ENCODE data around the gene MDFIC2. TPM values are rescaled to one million over a fixed set of nuclear protein-coding genes. Genes with fewer than 3 reads are reported as not detected.
"Not testable (repeated sequence)": the region's sequence is repeated elsewhere in the genome, so short reads cannot be mapped to it uniquely, and the experiment has no call there.

The MDFIC2 gene
- total RNA-seq, 1 donor from 2014 or later, result not detected

DNA sequence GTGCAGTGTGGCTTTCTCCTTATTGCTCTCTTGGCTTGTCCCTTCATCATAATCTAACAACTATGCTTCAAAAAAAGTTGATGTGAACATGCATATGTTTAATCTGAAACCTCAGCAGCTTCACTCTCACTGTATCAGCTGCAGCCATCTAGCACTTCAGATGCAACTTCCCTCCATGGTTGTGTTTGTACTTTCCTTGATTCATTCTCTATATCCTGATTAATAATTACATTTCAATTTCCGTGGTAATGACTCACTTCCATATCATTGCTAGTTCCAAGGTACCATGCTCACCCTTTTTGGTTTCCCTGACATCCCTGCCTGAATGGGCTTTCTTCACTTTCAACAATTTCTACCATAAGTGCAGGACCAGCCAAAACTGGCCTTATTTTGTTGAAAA, 51.2 kb downstream of the MDFIC2 start:
- DNase-seq (ENCODE audit: low read depth), result no peak

GRCh38 chr3:70256566-70256965, 55.9 kb downstream of the MDFIC2 start:
- DNase-seq (ENCODE audit: low read depth), result no peak

DNA sequence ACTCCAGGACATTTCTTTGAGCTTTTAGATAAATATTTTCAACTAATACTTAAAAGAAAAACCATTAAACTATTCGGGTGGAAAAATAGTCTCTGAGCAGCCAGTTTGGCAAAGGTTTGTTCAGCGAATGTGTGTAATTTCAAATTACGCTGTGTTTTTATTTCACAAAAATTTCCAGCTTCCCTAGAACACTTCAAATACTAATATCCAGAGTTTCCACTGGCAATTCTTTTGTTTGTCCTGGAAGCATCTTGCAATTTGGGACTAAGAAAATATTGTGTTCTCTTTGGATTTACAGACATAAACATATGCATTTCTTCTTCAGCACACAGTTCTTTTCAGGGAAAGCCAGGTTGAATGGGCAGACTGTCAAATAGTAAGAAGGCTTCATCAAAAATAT, 61.9 kb downstream of the MDFIC2 start:
- DNase-seq (ENCODE audit: low read depth), result no peak

DNA sequence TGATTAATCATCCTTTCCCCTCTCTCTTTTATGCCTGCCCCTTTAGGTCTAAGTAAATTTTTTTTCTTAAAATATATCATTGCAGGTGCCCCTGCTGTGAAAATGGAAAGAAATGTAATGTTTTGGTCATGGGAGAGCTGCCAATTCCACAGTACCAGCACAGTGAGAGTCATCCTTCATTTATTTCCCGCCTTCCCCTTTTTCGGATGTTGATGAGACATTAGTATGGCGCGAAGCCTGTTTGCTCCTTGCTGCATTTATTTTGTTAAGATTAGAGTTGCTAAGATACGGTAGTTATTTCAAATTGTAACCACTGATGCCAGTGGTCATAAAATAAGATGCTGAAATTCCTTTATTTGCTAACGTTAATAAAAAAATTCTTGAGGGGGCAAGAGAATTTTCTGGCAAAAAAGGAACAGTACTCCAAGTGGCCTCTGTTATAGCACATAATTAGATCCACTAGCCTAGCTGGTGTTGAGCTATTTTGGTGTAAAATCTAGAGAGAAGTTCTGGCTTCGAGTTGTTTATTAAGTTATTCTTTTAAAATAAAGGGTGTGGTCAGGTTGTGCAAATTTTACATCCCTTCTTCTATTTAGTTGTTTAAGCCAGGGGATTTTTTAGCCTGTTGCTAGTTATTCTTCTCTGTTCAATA, 62.8 kb downstream of the MDFIC2 start:
- DNase-seq (ENCODE audit: low read depth), result no peak

DNA sequence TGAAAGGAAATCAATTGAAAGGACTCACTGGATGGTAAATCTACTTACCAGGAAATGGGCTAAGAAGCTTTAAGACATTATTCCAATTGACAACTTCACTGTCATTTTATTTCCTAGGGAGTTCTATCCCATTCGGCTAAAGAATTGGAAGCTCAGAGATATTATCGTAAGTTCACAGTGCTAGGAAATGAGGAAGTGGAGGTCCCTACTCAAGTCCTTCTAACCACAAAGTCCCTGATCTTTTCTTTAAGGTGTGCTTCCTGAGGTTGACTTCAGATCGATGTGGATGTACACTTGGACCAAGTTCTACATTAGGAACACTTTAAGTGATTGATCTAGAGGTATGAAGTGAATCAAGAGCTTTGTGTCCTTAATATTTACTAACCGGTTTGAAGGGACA, 63.6 kb downstream of the MDFIC2 start:
- DNase-seq (ENCODE audit: low read depth), result no peak

- DNase-seq (ENCODE audit: low read depth), result no peak
Observed at GRCh38 chr3:70247955-70248354, 64.5 kb downstream of the MDFIC2 start.

GRCh38 chr3:70245746-70246525, 66.5 kb downstream of the MDFIC2 start:
- no peak for DNase-seq (ENCODE audit: low read depth)

DNA sequence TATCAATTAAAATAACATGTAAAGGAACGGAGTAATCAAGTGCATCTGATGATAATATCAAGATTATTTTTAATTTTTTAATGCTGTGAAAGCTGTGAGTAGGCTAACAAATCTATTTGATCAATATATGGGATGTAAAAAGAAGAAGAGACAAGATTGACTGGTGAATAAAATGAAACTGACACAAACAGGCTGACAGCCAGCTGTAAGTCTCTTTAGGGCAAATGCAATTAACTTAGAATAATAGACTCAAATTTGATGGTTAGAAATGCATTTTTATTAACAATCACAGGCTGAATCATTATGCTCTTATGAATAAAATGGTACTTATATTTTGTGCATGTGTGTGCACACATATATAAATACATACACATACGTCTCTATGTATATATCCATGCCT, 68.0 kb downstream of the MDFIC2 start:
- DNase-seq (ENCODE audit: low read depth), result no peak

DNA sequence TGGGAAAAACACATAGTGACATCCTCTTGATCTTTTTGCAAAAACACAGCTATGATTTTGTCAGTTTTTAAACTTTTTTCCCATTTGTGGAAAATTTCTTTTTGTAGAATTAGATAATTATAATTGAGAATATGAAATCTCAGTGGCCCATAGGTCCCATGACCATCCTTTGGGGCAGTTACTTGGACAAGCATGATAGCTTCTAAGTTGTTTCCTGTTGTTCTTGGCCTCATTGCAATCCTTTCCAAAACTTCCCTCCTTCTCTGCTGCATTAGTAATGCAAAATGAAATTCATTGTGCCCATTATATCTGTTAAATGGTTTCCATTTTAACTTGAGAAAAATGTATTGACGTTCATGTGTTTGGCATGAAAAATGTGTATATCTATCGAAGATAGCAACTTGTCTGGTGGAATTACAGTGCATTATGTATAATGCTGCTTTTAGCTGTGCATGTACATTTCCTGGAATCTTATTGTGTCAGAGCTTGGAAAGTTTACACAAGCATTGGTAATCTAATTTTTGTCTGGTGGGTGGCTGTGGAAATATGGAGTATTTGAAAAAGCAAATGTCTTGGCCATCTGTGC, 70.0 kb downstream of the MDFIC2 start:
- DNase-seq (ENCODE audit: low read depth), result no peak

GRCh38 chr3:70233812-70234211, 78.6 kb downstream of the MDFIC2 start:
- DNase-seq (ENCODE audit: low read depth), result no peak

DNA sequence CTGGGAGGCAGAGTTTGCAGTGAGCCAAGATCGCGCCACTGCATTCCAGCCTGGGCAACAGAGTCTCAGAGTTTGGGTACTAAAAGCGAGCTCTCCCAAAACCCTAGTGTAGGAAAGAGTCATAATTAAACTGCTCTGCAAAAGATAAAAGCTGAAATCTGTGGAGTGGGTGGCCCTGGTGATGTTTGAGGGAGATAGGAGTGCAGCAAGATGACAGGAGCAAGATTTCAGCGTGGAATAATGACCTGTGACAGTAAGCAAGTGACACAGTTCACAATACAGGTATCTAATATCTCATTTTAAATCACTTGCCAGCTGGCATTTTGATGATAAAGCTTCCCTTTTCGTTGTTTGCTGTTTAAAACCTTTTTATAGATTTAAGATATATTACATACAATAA, 79.3 kb downstream of the MDFIC2 start:
- DNase-seq (ENCODE audit: low read depth), result no peak

DNA sequence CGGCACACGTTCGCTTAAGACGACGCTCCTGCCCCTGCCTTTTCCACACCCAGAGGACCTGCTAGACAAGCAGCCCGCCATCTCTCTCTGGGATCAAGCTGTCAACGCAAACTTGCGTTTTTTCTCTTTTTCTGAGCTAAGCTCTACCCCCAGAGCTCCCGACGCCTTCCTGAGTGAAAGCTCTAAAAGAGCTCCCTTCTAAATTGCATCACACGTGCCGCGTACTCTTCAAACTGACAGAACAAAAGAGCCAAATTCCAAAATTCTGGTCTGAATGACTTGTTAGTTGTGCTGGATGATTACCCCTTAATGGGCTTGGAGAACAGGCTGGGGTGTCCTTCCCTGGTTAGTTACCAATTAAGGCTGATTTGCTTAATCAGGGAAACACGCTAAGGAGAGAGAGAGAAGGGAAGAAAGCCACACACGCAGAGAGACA, 81.2 kb downstream of the MDFIC2 start:
- no peak for DNase-seq (ENCODE audit: low read depth)

DNA sequence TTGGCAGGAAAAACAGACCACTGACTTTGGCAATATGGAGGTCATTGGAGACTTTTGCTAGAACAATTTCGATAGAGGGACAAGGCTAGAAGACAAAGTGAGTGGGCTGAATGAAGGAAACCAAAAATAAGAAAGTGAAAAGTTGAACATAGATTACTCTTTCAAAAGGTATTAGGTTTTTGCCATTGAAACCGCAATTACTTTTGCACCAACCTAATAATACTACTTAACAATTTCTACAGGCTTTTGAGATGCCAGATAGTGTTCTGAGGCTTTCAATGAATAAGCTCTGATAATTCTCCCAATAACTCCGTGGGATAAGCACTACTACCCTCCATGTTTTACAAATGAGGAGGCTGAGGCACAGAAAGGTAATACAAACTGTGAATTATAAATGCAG, 85.0 kb downstream of the MDFIC2 start:
- no peak for DNase-seq (ENCODE audit: low read depth)

DNA sequence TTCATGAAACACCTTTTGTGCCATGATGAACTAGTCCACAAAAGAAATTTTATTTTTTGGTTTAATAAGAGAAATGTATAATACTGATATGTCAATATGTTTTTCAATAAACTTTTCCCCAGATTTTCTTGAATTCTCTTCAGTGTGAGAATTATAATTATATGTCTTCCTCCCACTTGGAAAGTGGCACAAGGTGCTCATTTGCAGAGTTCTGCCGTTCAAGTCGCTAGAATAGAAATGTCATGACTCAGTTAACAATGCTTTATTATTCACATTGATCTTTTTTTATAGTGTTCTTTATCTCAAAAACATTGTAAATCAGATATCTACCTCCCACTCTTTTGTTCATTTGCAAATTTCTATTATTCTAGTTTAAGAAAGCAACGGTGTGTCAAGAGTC, 87.3 kb downstream of the MDFIC2 start:
- DNase-seq (ENCODE audit: low read depth), result no peak

DNA sequence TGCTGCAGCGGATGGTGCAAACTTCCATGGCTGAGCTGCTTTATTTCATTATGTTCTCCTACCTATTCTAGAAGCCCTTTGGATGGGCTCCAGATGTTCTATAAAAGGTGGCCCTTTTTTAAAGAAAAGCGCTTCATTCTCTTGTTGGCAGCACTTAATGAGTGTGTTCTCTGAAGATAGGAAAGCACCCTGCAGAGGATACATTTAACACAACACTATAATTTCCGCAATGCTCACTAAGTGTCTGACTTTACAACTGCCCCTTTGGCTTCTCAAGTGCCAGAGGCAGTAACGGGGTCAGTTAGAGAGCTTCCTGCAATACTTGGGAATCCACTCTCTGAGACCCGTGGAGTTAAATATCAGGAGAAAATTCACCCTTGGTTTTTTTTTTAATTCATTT, 88.1 kb downstream of the MDFIC2 start:
- no peak for DNase-seq (ENCODE audit: low read depth)

DNA sequence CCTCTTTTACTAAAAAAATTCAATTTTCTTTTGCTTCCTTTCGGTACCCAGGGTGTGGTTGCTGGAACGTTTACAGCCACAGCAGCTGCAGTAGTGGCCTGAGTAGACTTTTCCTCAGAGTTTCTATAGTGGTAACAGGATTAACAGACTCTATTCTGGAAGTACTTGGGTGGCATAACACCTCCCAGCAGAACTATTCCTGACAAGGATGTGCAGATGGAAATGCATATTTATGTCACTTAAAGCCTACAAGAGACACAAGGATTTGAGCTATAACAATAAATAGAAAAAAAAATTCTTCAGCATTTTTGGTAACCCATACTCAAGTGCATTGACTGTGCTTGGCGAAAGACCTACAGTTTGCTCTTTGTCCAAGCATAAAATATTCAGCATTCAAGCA, 94.0 kb downstream of the MDFIC2 start:
- no peak for DNase-seq (ENCODE audit: low read depth)

DNA sequence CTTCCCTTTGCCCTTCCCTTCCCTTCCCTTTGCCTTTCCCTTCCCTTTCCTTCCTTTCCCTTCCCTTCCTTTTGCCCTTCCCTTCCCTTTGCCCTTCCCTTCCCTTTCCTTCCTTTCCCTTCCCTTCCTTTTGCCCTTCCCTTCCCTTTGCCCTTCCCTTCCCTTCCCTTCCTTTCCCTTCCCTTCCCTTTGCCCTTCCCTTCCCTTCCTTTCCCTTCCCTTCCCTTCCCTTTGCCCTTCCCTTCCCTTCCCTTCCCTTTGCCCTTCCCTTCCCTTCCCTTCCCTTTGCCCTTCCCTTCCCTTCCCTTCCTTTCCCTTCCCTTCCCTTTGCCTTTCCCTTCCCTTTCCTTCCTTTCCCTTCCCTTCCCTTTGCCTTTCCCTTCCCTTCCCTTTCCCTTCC, 101.2 kb downstream of the MDFIC2 start:
- not testable (repeated sequence) for DNase-seq (ENCODE audit: low read depth)

DNA sequence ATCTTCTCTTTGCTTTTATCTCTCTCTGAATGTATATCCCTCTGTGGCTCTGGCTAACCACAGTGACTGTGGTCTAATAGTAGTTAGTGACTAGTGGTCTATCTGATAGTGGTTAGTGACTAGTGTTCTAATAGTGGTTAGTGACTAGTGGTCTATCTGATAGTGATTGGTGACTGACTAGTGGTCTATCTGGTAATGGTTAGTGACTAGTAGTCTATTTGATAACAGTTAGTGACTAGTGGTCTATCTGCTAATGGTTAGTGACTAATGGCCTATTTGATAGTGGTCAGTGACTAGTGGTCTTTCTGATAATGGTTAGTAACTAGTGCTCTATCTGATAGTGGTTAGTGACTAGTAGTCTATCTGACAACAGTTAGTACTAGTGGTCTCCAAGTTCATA, 110.5 kb downstream of the MDFIC2 start:
- no peak for DNase-seq (ENCODE audit: low read depth)

- no peak for DNase-seq (ENCODE audit: low read depth)
Observed at GRCh38 chr3:70189884-70190473, 122.5 kb downstream of the MDFIC2 start.

- DNase-seq (ENCODE audit: low read depth), result no peak
Observed at GRCh38 chr3:70186221-70186620, 126.2 kb downstream of the MDFIC2 start.

DNA sequence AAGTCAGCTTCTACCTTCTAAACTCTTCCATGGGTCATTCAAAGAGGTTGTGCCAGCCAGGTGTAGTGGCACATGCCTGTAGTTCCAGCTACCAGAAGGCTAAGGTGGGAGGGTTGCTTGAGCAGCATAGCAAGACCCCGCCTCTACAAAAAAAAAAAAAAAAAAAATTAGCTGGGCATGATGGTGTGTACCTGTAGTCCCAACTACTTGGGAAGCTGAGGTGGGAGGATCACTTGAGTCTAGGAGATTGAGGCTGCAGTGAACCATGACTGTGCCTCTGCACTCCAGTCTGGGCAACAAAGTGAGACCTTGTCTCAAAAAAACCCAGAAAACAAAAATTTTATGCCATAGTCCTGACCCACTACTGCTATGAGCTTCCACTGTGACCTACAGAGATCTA, 126.8 kb downstream of the MDFIC2 start:
- no peak for DNase-seq (ENCODE audit: low read depth)

- DNase-seq (ENCODE audit: low read depth), result no peak
Observed at GRCh38 chr3:70183781-70184504, 128.5 kb downstream of the MDFIC2 start.
